ENCODE results near the gene C1orf167. TPM values are rescaled to one million over a fixed set of nuclear protein-coding genes. Genes with fewer than 3 reads are reported as not detected.

C1orf167 gene
- total RNA-seq, 1 experiment from 2014 or later = 0.95 TPM

Other genes with a start within 250 kb of the C1orf167 start
- 3.6 and 3.9 TPM in 2 replicates for gene FBXO2, start 107.8 kb upstream of the C1orf167 start, total RNA-seq (2014; rRNA removed; shearing (Covaris generic); ENCODE audit: low replicate concordance)
- 11.0 and 14.2 TPM in 2 replicates for gene FBXO44, start 107.3 kb upstream of the C1orf167 start, total RNA-seq (2014; rRNA removed; shearing (Covaris generic); ENCODE audit: low replicate concordance)
- 17.4 and 51.1 TPM in 2 replicates for gene FBXO6, start 98.0 kb upstream of the C1orf167 start, total RNA-seq (2014; rRNA removed; shearing (Covaris generic); ENCODE audit: low replicate concordance)
- 91.7 and 96.7 TPM in 2 replicates for gene MAD2L2, start 81.0 kb upstream of the C1orf167 start, total RNA-seq (2014; rRNA removed; shearing (Covaris generic); ENCODE audit: low replicate concordance)
- gene DRAXIN, start 70.5 kb upstream of the C1orf167 start, total RNA-seq (2014; rRNA removed; shearing (Covaris generic); ENCODE audit: low replicate concordance) = not detected in 2 replicates
- 106 and 116 TPM in 2 replicates for gene AGTRAP, start 26.1 kb upstream of the C1orf167 start, total RNA-seq (2014; rRNA removed; shearing (Covaris generic); ENCODE audit: low replicate concordance)
- gene MTHFR, start 43.8 kb downstream of the C1orf167 start, total RNA-seq (2014; rRNA removed; shearing (Covaris generic); ENCODE audit: low replicate concordance) = 12.0 and 18.2 TPM in 2 replicates
- gene CLCN6, start 44.0 kb downstream of the C1orf167 start, total RNA-seq (2014; rRNA removed; shearing (Covaris generic); ENCODE audit: low replicate concordance) = 5.6 and 7.4 TPM in 2 replicates
- not detected in 2 replicates for gene NPPA, start 85.6 kb downstream of the C1orf167 start, total RNA-seq (2014; rRNA removed; shearing (Covaris generic); ENCODE audit: low replicate concordance)
- gene NPPB, start 96.8 kb downstream of the C1orf167 start, total RNA-seq (2014; rRNA removed; shearing (Covaris generic); ENCODE audit: low replicate concordance) = not detected in 2 replicates
- gene KIAA2013, start 164.2 kb downstream of the C1orf167 start, total RNA-seq (2014; rRNA removed; shearing (Covaris generic); ENCODE audit: low replicate concordance) = 69.9 and 82.2 TPM in 2 replicates
- gene PLOD1, start 172.5 kb downstream of the C1orf167 start, total RNA-seq (2014; rRNA removed; shearing (Covaris generic); ENCODE audit: low replicate concordance) = 130 and 153 TPM in 2 replicates
- gene MFN2, start 218.3 kb downstream of the C1orf167 start, total RNA-seq (2014; rRNA removed; shearing (Covaris generic); ENCODE audit: low replicate concordance) = 21.9 and 26.4 TPM in 2 replicates

All from Caki2 (cell line).